Fibroblast of skin of back (primary cell): ENCODE data around the gene MEIOB.

Experiments
- DNase-seq: peaks from one replicate; pipeline ENCODE4 v3.0.0-alpha.2; 2013

MEIOB gene

DNA sequence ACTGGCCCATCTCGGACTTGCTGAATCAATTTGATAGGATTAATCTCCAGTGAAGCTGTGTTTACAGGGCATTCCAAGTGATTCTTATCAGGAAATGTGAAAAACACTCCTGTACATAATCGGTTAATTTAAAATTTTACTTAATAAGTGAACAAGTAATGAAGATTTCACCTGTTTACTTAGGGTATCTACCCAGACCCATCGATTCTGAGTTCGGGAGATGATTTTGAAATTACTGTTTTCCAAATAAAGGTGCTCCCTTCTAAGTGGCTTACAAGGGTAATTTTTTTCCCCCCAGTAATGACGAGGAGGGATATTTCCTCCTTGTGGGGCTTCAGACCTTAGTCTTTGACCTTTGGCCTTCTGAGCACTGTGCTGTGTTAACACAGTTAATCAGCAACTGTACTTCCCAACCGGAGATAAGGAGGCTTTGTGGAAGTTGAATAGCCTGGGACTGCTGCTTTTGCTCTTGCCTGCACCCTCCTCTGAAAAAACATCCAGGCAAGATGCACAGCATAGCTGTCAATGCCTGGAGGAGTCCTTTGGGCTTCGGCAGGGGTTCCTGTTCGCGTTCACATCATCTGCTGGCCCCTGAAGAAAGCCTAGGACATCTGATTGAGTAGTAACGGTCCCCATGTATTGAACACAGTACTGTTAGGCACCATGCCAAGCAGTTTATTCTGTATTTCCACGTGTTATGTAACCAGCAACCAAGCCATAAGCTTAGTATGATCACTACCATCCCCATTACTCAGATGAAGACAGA is 43.1 kb downstream of the MEIOB start:
- no peak for DNase-seq

- DNase-seq = peak; percentile 92
Observed at GRCh38 chr16:1826691-1827573, 45.0 kb downstream of the MEIOB start, which contains the start of the genes FAHD1 and HAGH. Gene FAHD1 (plus strand): TSS chr16:1827206. CDS start chr16:1827239, 33 bp downstream. Gene HAGH (minus strand): TSS chr16:1826825. CDS start chr16:1826787, 38 bp downstream.

DNA sequence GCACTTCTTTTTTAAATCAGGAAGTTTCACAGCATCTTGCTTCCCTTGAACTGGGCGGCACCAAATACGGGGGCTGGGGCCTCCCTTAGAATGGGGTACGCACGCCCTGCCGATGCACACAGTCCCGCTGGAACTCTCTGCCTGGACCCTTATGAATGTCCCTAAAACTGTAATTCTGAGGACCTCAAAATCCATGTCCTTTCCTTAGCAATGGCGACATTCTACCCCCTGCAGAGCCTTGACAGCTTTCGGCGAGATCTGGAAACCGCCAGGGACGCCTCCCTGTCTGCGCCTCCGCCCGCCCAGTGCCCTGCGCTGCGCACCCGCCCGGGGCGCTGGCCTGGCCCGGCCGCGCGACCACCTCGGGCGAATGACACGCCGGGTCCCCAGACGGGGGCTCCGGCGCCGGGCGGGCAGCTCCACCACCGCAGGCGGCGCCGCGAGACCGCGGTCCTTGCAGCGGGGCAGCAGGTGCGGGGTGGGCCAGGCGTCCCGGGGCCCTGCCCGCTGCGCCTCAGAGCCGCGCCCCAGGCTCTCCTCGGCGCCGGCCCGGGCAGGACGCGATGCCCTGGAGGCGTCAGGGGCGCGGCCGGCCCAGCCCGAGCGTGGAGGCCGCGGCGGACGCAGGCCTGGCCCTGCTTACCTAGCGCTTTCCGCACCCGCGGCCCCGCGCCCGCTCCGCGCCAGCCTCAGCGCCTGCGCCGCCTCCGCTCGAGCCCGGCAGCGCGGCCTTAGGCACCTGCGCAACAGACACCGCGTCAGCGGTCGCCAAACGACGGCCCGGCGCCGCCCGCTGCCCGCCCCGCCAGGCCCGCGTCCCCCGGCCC is 45.9 kb downstream of the MEIOB start:
- peak; percentile 9 for DNase-seq

DNA sequence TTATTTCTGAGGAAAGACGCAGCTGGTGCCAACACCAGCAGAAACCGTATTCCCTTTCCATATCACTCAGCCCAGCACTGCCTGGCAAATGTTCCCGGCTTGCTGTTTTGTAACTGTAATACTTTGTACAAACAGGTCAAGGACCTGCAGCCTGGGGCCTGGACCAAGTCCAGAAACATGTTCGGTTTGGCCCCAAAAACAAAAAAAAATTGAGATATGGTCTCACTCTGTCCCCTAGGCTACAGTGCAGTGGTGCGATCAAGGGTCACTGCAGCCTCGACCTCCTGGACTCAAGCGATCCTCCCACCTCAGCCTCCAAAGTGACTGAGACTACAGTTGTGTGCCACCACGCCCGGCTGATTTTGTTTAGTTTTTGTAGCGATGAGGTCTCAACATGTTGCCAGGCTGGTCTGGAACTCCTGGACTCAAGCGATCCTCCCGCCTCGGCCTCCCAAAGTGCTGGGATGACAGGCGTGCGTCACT is 46.5 kb downstream of the MEIOB start:
- no peak for DNase-seq

- peak; percentile 37 for DNase-seq
Observed at GRCh38 chr16:1823821-1824220, 48.1 kb downstream of the MEIOB start.

DNA sequence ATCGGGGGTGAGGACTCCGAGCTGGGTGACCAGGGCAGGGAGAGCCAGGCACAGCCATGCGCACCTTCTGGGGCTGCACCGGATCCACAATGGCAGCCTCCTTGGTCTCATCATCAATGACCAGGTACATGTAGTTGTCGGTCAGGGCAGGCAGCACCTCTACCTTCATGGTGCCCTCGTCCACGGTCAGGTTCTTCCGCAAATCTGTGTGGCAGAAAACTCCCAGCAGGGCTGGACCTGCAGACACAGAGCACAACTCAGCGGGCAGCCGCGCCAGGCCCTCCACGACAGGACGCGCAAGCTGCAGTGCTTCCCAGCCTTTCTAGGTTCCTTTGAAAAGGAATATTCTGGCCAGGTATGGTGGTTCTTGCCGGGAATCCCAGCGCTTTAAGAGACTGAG is 49.2 kb downstream of the MEIOB start:
- no peak for DNase-seq

- DNase-seq = no peak
Observed at GRCh38 chr16:1821861-1822611, 49.9 kb downstream of the MEIOB start.

DNA sequence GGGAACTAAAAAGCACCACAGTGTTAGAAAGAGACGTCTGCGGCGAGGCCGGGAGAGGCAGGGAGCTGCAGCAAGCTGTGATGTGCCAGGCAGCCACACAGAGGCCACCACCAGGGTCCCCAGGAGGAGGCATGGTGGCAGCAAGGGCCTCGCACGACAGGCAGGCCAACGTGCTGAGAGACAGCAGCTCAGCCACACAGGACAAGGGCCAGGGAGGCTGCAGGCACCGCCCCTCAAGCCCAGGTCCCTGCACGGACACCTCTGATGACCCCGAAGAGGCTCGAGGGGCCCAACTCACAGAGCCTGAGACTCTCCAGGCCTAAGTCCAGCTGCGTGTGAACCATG is 51.0 kb downstream of the MEIOB start:
- no peak for DNase-seq

DNA sequence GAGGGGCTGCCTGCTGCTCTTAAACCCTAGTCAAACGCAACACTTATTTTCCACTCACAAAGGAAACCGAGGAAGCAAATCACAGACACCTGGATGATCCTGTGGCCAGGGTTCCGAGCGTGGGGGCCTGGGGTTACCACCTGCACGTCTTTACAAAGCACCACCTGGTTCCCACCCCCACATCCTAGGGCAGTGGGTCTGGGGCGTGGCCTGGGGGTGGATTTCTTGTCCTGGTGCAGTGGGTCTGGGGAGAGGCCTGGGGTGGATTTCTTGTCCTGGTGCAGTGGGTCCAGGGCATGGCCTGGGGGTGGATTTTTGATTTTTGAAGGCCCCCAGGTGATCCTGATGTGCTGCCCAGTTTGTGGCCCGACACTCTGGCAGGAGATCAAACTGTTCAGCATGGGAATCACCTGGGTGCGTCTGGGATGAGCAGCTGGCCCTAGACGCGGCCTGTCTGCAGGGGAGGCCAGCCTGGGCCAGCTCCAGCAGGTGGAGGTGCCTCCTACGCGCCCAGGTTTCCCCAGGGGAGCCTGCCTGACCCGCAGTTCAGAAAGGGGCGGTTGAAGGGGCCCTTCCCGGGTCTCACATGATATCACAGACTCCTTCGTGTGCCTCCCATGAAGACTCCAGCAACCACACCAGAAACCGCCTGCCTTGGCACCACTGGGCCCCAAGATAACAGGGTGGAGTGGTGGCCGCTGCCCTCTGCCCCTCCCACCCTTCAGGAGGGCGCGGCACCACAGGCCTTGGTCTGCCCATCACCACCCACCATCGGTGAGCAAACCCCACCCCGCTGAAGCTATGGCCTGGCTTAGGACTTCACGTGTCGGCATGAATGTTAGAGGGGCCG is 51.6 kb downstream of the MEIOB start:
- no peak for DNase-seq

- DNase-seq = no peak
Observed at GRCh38 chr16:1819611-1820010, 52.4 kb downstream of the MEIOB start.

GRCh38 chr16:1818873-1819525 is 53.0 kb downstream of the MEIOB start:
- DNase-seq = no peak

DNA sequence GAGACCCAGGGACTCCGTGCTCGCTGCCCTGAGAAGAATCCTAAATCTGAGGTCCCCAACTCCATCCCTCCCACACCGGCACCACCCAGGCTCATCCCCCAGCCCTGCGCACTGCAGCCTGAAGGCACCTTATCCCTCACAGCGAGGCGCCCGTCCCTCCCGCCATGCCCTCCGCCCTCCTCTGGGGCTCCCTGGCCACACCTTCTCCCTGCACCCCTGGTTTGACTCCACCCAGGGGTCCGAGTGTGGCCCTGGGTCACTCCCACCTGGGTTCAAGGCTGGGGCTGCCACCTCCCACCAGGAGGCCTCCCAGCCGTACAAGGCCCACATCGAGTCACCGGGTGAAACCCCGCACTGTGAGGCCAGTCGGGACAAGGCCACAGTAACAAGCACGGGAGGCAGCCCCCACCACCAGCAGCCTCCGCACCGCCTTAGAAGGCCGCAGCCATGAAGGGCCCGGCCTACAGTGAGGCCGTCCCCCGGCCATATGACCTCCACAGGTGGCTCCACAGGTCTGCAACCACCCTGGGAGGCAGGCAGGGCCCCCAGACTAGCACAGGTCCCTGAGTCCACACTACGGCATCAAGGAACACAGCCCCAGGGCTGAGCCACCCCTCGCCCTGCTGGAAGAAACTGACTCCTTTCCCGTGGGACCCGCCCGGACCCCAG is 53.6 kb downstream of the MEIOB start:
- DNase-seq = no peak

GRCh38 chr16:1817716-1818115 is 54.2 kb downstream of the MEIOB start:
- no peak for DNase-seq

DNA sequence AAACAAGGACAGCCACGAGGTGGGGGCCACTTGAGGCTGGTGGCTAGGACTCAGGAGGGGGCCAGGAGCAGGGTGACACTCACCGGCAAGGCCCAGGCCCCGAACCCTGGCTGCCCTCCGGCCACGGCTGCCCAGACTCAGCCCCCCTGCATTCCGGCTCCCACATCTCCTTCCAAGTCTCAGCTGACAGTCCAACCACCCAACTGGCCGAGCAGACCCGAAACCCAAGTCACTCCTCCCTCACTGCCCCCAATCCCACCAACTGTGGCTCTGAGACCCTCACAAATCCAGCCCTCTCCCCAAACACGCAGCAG is 54.7 kb downstream of the MEIOB start:
- DNase-seq = no peak

DNA sequence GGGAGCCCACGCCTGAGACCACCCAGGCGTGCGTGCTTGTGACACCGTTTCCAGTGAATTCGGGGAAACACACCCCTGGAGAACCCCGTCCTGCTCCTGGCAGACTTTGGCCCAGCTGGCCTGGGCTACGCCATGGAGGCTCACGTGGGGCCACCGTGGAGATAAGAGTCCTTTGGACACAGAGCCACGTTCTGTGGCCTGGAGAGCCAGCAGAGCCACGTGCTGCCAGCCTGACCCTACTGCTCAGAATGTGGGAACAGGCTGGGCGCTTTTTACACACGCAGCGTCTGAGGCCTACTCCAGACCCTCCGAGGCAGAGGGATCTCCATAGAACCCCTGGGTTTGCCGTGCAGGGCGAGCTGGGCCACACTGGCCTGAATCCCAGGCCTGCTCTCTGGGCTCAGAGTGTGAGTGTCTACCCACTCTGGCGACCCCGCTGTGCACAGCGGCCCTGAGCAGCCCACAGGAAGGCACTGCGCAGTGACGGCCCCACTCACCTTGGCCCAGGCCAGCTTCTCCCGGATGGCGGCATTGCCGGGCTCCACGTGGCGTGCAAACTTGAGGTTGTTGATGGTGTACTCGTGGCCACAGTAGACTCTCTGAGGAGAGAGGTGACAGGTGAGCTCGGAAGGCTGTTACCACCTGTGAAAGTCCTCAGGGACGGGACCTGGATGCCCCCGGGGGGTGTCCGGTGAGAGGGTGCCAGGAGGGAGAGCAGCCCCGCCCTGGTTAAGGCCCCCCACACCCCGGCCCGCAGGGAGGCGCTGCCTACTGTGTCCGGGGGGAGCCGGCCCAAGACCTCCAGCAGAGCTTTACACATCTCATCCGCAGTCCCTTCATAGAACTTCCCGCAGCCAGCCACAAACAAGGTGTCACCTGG is 55.3 kb downstream of the MEIOB start:
- DNase-seq = no peak

DNA sequence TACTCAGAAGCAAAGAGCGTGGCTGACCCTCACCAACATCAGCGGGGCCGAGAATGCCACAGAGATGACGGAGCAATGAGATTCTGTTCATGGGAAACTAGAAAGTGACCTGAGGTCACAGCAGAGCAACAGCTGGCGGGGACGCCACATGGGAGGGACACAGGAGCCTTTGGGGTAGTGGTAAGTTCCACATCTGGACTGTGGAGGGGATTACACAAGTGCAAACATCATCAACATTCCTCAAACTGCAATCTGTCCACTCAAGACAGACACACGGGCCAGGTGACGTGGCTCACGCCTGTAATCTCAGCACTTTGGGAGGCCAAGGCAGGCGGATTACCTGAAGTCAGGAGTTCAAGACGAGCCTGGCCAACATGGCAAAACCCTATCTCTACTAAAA is 56.5 kb downstream of the MEIOB start:
- DNase-seq = no peak

DNA sequence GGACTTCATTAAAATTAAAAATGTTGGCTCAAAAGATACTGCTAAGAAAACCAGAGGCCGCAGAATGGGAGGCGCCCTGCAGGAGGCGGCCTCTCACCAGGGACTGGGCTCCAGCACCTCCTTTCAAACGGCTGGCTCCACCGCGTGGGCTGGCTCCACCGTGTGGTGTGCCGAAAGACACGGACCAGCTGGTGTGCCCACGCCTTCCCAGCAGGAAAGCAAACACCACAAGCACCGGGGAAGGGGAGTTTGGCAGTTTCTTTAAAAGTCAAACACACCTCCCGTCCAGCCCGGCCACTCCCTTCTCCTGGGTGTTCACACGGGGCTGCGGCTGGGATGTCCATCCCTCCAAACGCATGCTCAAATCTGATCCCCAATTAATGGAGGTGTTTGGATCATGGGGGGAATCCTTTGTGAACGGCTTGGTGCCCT is 59.2 kb downstream of the MEIOB start:
- DNase-seq = peak; percentile 57

GRCh38 chr16:1810536-1810935 is 61.4 kb downstream of the MEIOB start:
- DNase-seq = no peak

- DNase-seq = no peak
Observed at GRCh38 chr16:1810106-1810505, 61.9 kb downstream of the MEIOB start.
